H9 (cell line): ENCODE measurements around the gene IWS1. TPM values are rescaled to one million over a fixed set of nuclear protein-coding genes. Genes with fewer than 3 reads are reported as not detected.

ENCODE experiments used
- DNase-seq: peaks from one replicate; pipeline ENCODE4 v3.0.0-alpha.2; 2017
- H2AFZ ChIP-seq: one replicate; pipeline ENCODE4 v1.6.1; 2013; ENCODE audit warnings: mild to moderate bottlenecking, low read length, control low read depth, moderate library complexity
- H2AK5ac ChIP-seq: 2 replicates; pipeline ENCODE4 v1.6.1; 2013; ENCODE audit warnings: low read length, control low read depth, mixed read lengths; ENCODE audit not compliant: insufficient read length
- H2BK120ac ChIP-seq: one replicate; pipeline ENCODE4 v1.6.1; 2013; ENCODE audit warnings: low read depth, mild to moderate bottlenecking, low read length, control low read depth, inconsistent platforms; ENCODE audit not compliant: poor library complexity, severe bottlenecking
- H2BK12ac ChIP-seq: 2 replicates; pipeline ENCODE4 v1.6.1; 2013; ENCODE audit warnings: low read length, control low read depth, mixed read lengths, low read depth; ENCODE audit not compliant: insufficient read length
- H2BK15ac ChIP-seq: 2 replicates; pipeline ENCODE4 v1.6.1; 2013; ENCODE audit warnings: low read depth, low read length, control low read depth
- H2BK20ac ChIP-seq: one replicate; pipeline ENCODE4 v1.6.1; 2013; ENCODE audit warnings: low read depth, mild to moderate bottlenecking, low read length, control low read depth, inconsistent platforms; ENCODE audit not compliant: poor library complexity, severe bottlenecking
- H2BK5ac ChIP-seq: 2 replicates; pipeline ENCODE4 v1.6.1; 2013; ENCODE audit warnings: low read length, control low read depth, mixed read lengths; ENCODE audit not compliant: insufficient read length
- H3K14ac ChIP-seq: 2 replicates; pipeline ENCODE4 v1.6.1; 2013; ENCODE audit warnings: low read length, control low read depth; ENCODE audit not compliant: insufficient read depth
- H3K18ac ChIP-seq: 2 replicates; pipeline ENCODE4 v1.6.1; 2013; ENCODE audit warnings: low read depth, mild to moderate bottlenecking, mixed read lengths, low read length, control low read depth; ENCODE audit not compliant: insufficient read length
- H3K23ac ChIP-seq: 2 replicates; pipeline ENCODE4 v1.6.1; 2013; ENCODE audit warnings: low read length, control low read depth, mixed read lengths, low read depth; ENCODE audit not compliant: insufficient read length
- H3K23me2 ChIP-seq: 2 replicates; pipeline ENCODE4 v1.6.1; 2013; ENCODE audit warnings: low read depth, mild to moderate bottlenecking, mixed read lengths, low read length, control low read depth; ENCODE audit not compliant: insufficient read length, poor library complexity, severe bottlenecking
- H3K27ac ChIP-seq: 2 replicates; pipeline ENCODE4 v1.5.1; 2013; ENCODE audit warnings: low read length, control low read depth, mixed read lengths, low read depth; ENCODE audit not compliant: insufficient read length
- H3K27me3 ChIP-seq: 2 replicates; pipeline ENCODE4 v1.6.1; 2013; ENCODE audit warnings: low read length, control low read depth, inconsistent platforms; ENCODE audit not compliant: insufficient read depth
- H3K4ac ChIP-seq: 2 replicates; pipeline ENCODE4 v1.6.1; 2013; ENCODE audit warnings: low read depth, mild to moderate bottlenecking, control low read depth, inconsistent platforms, low read length, moderate library complexity
- H3K4me1 ChIP-seq: 2 replicates; pipeline ENCODE4 v1.6.1; 2013; ENCODE audit warnings: low read length, control low read depth, inconsistent platforms; ENCODE audit not compliant: insufficient read depth
- H3K4me2 ChIP-seq: 2 replicates; pipeline ENCODE4 v1.6.1; 2013; ENCODE audit warnings: low read length, control low read depth, mixed read lengths; ENCODE audit not compliant: insufficient read length, insufficient read depth
- H3K56ac ChIP-seq: 2 replicates; pipeline ENCODE4 v1.6.1; 2013; ENCODE audit warnings: low read depth, mild to moderate bottlenecking, mixed read lengths, low read length, control low read depth; ENCODE audit not compliant: insufficient read length
- H3K79me1 ChIP-seq: 2 replicates; pipeline ENCODE4 v1.6.1; 2013; ENCODE audit warnings: low read depth, mild to moderate bottlenecking, moderate library complexity, low read length, control low read depth, inconsistent platforms; ENCODE audit not compliant: insufficient read depth, poor library complexity, severe bottlenecking
- H3K79me2 ChIP-seq: 2 replicates; pipeline ENCODE4 v1.6.1; 2013; ENCODE audit warnings: low read length, control low read depth, inconsistent platforms; ENCODE audit not compliant: insufficient read depth
- H3K9ac ChIP-seq: 2 replicates; pipeline ENCODE4 v1.6.1; 2013; ENCODE audit warnings: low read length, control low read depth, mixed read lengths; ENCODE audit not compliant: insufficient read length; ENCODE audit errors: extremely low read depth
- H3K9me3 ChIP-seq: one replicate; pipeline ENCODE4 v1.6.1; 2013; ENCODE audit warnings: low read depth, low read length, inconsistent platforms; ENCODE audit not compliant: control insufficient read depth
- H3T11ph ChIP-seq: one replicate; pipeline ENCODE4 v1.6.1; 2013; ENCODE audit warnings: mild to moderate bottlenecking, low read length, control low read depth, inconsistent platforms
- H4K20me1 ChIP-seq: one replicate; pipeline ENCODE4 v1.6.1; 2013; ENCODE audit not compliant: control insufficient read depth, insufficient read length, insufficient read depth
- H4K5ac ChIP-seq: 2 replicates; pipeline ENCODE4 v1.6.1; 2013; ENCODE audit warnings: low read depth, mild to moderate bottlenecking, mixed read lengths, low read length, control low read depth; ENCODE audit not compliant: insufficient read length
- H4K8ac ChIP-seq: replicated peaks from 2 replicates; pipeline ENCODE4 v1.6.1; 2013; ENCODE audit warnings: low read length, control low read depth, mixed read lengths, low read depth; ENCODE audit not compliant: insufficient read length
- H4K91ac ChIP-seq: 2 replicates; pipeline ENCODE4 v1.6.1; 2013; ENCODE audit warnings: low read depth, mild to moderate bottlenecking, moderate library complexity, mixed read lengths, low read length, control low read depth; ENCODE audit not compliant: insufficient read length
- H3K27ac Mint-ChIP-seq, 3 experiments: 2 replicates in 2 of 3; 3 replicates in 1 of 3; pipeline ENCODE4 v1.8.0; 2020 to 2021; ENCODE audit warnings: mixed read lengths in 3 of 3, mild to moderate bottlenecking in 1 of 3, moderate library complexity in 1 of 3
- H3K27me3 Mint-ChIP-seq: 2 replicates; pipeline ENCODE4 v1.8.0; 2021; ENCODE audit warnings: low read depth, mild to moderate bottlenecking, moderate library complexity, mixed read lengths
- H3K36me3 Mint-ChIP-seq, 3 experiments: 2 replicates in 2 of 3; 3 replicates in 1 of 3; pipeline ENCODE4 v1.8.0; 2020 to 2021; ENCODE audit warnings: low read depth in 3 of 3, mixed read lengths in 3 of 3; ENCODE audit not compliant: insufficient read depth in 1 of 3
- H3K4me1 Mint-ChIP-seq, 2 experiments: 2 replicates each; pipeline ENCODE4 v1.8.0; 2020; ENCODE audit warnings: mixed read lengths in 2 of 2
- H3K4me3 Mint-ChIP-seq, 2 experiments: 2 replicates in 1 of 2; 3 replicates in 1 of 2; pipeline ENCODE4 v1.8.0; 2020 to 2021; ENCODE audit warnings: mild to moderate bottlenecking in 2 of 2, mixed read lengths in 2 of 2, moderate library complexity in 1 of 2
- H3K9me3 Mint-ChIP-seq, 2 experiments: 2 replicates in 1 of 2; 3 replicates in 1 of 2; pipeline ENCODE4 v1.8.0; 2020; ENCODE audit warnings: mild to moderate bottlenecking in 2 of 2, mixed read lengths in 2 of 2, moderate library complexity in 1 of 2
- WGBS: extraction: QIAGEN DNeasy Blood & Tissue Kit; methylation state at CpG from one replicate; pipeline ENCODE4 v1.1.7; 2013; ENCODE audit warnings: missing lambda C conversion rate, low lambda C conversion rate, mixed read lengths; ENCODE audit not compliant: insufficient read length; ENCODE audit errors: extremely low coverage; 5-methylcytosine and 5-hydroxymethylcytosine counted together
- total RNA-seq: library from RNA; stranded (reverse); gene quantifications from 2 replicates; pipeline ENCODE4 v1.2.1, GENCODE V29; 2021
- TF ChIP-seq, protein P1 (sequence below): fragments of 200-600 bp; sonication (generic); conservative IDR thresholded peaks from 3 replicates; pipeline ENCODE4 v1.8.0; 2021; ENCODE audit warnings: antibody characterized with exemption, mild to moderate bottlenecking

The IWS1 gene
- total RNA-seq, 1 experiment from 2014 or later: 66.2 TPM

GRCh38 chr2:127542231-127542630 lies 15.9 kb upstream of the IWS1 start:
- H3K4me1 ChIP-seq: no peaks in the 10 kb centered on the region
- no peak overlapping the region for H2AFZ ChIP-seq
- WGBS: no CpG with 5 or more reads among the region's 3 CpGs
- H4K91ac ChIP-seq: no peak overlapping the region
- H2AK5ac ChIP-seq: no peak overlapping the region
- no peak overlapping the region for H4K5ac ChIP-seq
- no peak overlapping the region for H2BK5ac ChIP-seq
- no peak overlapping the region for H3K14ac ChIP-seq
- no peaks in the 10 kb centered on the region for H3K79me2 ChIP-seq
- no peak for DNase-seq
- H3K9me3 Mint-ChIP-seq: no peaks in the 10 kb centered on the region; a peak in 1 of 5 replicates
- H3K27me3 ChIP-seq: no peaks in the 10 kb centered on the region
- H2BK15ac ChIP-seq: no peak overlapping the region
- H3K4me2 ChIP-seq: no peak overlapping the region
- no peak overlapping the region for H4K8ac ChIP-seq
- H3T11ph ChIP-seq: no peak overlapping the region
- no peak overlapping the region for H2BK20ac ChIP-seq
- H3K4me3 Mint-ChIP-seq: no peak overlapping the region
- no peaks in the 10 kb centered on the region for H4K20me1 ChIP-seq
- H3K36me3 Mint-ChIP-seq: no peaks in the 10 kb centered on the region
- peaks cover 46% of the 10 kb centered on the region for H3K27me3 Mint-ChIP-seq
- H3K18ac ChIP-seq: no peak overlapping the region
- H3K79me1 ChIP-seq: no peaks in the 10 kb centered on the region
- H3K27ac ChIP-seq: no peak overlapping the region
- no peaks in the 10 kb centered on the region for H3K23me2 ChIP-seq
- no peak overlapping the region for H2BK120ac ChIP-seq
- no peak overlapping the region for H3K56ac ChIP-seq
- TF ChIP-seq, protein P1, sequence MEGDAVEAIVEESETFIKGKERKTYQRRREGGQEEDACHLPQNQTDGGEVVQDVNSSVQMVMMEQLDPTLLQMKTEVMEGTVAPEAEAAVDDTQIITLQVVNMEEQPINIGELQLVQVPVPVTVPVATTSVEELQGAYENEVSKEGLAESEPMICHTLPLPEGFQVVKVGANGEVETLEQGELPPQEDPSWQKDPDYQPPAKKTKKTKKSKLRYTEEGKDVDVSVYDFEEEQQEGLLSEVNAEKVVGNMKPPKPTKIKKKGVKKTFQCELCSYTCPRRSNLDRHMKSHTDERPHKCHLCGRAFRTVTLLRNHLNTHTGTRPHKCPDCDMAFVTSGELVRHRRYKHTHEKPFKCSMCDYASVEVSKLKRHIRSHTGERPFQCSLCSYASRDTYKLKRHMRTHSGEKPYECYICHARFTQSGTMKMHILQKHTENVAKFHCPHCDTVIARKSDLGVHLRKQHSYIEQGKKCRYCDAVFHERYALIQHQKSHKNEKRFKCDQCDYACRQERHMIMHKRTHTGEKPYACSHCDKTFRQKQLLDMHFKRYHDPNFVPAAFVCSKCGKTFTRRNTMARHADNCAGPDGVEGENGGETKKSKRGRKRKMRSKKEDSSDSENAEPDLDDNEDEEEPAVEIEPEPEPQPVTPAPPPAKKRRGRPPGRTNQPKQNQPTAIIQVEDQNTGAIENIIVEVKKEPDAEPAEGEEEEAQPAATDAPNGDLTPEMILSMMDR: no peak
- no peak overlapping the region for H2BK12ac ChIP-seq
- H3K4me1 Mint-ChIP-seq: no peaks in the 10 kb centered on the region; a peak in 1 of 4 replicates
- H3K27ac Mint-ChIP-seq: peak overlapping the region in 1 of 3 experiments; percentile 28; a peak in 1 of 7 replicates
- no peak overlapping the region for H3K4ac ChIP-seq
- no peak overlapping the region for H3K9ac ChIP-seq
- H3K23ac ChIP-seq: no peak overlapping the region
- no peaks in the 10 kb centered on the region for H3K9me3 ChIP-seq
